IPS-11a (cell line): Measurements from ENCODE around the gene TTC4.

ENCODE experiments used
- H3K4me3 ChIP-seq: one replicate; pipeline ENCODE4 v1.5.1; 2013; ENCODE audit warnings: low read depth, low read length, control low read depth

The TTC4 gene, protein sequence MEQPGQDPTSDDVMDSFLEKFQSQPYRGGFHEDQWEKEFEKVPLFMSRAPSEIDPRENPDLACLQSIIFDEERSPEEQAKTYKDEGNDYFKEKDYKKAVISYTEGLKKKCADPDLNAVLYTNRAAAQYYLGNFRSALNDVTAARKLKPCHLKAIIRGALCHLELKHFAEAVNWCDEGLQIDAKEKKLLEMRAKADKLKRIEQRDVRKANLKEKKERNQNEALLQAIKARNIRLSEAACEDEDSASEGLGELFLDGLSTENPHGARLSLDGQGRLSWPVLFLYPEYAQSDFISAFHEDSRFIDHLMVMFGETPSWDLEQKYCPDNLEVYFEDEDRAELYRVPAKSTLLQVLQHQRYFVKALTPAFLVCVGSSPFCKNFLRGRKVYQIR

DNA sequence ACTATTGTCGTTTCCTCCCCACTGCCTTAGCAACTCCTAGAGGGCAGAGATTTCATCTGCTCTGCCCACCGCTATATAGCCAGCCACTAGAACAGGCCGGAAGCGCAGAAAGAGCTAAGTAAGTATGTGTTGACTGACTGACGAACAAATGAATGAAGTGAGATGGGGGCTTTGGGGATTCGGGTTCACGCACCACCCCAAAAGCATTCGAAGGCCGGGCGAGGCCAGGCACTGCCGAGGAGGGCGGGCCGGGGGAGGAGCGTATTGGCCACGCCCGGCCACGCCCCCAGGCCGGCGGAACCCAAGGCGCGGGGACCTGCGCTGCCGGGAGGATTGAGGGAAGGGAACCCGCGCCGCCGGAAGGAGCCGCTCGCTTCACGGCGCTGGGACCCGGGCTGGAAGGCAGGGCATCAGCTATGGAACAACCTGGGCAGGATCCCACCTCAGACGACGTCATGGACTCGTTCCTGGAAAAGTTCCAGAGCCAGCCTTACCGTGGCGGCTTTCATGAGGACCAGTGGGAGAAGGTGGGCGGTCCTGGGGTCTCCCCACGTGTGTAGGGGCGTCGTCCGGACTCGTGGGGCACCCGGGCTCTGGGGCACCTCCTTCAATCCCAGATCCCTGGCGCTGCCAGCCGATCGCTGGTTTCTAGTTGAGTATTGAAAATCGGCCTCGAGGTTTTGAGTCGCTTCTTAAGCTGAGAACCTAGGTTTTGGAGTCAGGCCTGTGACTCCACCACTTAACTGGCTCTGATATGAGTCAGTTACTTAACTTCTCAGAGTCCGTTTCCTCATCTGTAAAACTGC is at the start of gene TTC4:
TSS of gene TTC4 (plus strand) at position 369 of the 806 bp plus-strand sequence. CDS start at position 417, 48 bp downstream.
- H3K4me3 ChIP-seq = peak within 1 kb of the TSS; percentile 89

DNA sequence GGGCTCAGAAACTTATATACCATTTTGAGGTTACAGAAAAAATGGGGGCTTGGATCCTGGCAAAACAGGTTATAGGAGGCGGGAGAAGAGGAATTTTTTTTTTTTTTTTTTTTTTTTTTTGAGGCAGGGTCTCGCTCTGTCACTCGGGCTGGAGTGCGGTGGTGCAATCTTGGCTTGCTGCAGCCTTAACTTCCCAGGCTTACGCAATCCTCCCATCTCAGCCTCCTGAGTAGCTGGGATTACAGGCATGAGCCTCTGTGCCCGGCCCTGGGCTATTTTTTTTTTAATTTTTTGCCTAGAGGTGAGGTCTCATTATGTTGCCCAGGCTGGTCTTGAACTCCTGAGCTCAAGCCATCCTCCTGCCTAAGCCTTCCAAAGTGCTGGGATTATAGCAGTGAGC is 49.3 kb upstream of the TTC4 start:
- no peak overlapping the region for H3K4me3 ChIP-seq

DNA sequence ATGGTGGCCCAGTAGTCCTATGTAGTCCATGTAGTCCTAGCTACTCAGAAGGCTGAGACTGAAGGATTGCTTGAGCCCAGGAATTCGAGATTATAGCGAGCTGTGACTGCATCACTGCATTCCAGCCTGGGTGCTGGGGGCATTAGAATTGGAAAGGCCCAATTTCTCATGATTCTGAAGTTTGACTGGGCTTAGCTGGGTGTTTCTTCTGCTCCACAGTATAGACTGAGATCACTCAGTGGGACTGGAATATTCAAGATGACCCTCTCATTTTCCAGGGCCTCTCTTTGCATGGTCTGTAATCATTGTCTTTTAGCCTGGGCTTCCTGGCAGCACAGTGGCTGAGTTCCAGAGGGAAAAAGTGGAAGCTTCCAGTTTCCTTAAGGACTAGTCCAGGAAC is 47.9 kb upstream of the TTC4 start:
- no peak overlapping the region for H3K4me3 ChIP-seq

DNA sequence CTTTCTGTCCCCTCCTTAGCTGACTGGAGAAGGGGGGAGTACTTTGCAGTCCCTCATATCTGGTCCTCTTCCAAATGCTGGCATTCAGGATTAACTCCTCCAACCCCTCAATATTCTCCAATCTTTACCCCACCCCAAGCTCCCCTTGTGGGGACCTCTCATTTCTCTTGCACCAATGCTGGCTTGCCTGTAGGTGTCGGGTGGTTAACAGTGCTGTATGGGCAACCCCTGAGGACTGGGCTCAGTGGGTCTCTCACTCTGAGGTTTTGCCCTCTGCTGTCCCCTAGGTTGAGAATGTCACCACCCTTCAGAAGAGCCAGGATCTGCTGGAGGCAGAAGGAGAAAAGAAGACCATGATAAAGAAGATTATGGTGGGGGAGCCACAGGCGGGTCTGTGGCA is 47.1 kb upstream of the TTC4 start:
- no peak overlapping the region for H3K4me3 ChIP-seq

DNA sequence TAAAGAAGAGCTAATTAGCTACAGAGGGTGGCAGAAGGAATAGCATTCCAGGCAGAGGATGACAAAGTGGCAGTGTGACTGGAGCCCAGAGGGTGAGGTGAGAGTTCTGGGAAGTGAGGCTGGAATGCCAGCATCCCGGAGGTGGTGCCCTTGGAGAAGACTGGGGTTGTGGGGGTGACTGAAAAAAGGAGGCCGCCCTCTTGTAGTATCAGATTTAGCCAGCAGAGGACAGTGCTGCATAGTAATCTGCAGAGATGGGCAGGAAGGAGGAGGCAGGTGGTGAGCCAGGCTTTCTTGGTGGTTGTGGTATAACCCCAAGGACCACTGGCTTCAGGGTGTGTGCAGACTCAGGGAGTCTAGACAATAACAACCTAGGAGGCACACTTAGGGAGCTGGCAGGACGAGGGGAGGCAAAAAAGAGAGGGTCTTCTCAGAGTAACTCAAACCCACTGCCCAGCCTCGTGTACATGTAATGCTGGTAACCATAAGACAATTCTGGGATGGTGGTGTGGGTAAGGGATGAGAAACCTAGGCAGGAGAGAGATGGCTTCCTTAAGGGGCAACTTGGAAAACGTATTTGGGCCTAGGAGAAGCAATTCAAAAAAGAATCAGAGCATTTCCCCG is 43.6 kb upstream of the TTC4 start:
- no peak overlapping the region for H3K4me3 ChIP-seq

DNA sequence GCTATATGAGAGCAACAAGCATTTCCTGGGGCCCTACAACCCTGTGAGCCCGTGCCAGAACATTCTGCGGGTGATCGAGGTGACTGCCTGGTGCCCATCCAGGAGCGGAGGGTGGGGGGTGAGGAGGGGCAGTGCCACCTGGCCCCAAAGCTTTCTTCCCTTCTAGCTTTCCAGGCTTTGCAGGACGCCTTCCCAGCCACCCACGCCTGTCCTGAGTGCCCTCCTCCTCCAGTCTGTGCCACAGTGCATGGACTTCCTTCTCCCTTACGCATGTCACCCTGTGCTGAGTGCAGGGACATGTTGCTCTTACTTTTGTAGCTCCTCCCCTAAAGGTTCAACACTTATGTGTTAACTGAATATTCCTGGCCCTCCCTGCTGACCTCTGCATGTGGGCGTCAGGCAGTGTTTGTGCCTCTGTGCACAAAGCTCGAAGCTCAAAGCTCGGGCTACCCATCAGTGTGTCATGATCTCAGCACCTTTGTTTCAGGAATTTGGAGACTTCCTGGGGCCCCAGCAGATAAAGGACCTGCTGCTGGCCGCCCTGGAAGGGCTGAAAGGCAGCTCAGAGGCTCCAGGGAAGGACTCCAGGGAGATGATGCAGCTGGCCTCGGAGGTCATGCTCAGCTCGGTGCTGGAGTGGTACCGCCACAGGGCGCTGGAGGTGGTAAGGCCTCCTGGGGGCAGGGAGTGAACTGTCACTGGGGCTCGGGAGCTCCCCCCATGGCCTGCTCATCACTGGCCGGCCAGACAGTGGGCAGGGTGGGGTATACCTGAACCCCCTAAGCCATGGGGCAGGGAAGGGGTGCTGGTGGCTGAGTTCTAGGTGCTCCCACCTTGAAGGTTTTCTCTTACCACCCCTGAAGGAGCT is 36.7 kb upstream of the TTC4 start:
- no peak overlapping the region for H3K4me3 ChIP-seq

DNA sequence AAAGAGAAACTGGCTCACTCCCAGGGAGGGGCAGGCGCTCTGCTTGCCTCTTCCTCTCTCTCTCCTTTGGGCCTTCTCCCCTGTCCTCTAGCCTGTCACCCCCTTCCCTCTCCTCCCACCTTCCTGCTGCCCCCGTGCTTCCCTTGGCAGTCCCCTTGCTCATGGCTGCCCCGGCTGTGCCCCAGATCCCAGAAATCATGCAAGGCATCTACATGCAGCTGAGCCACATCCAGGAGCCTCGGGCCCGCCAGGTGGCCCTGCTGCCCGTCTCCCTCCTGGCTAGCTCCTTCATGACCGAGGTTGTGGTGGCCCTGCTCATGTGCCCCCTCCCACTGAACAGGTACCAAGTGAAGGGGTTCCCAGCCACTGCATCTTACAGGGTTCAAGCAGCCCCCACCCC is 36.0 kb upstream of the TTC4 start:
- H3K4me3 ChIP-seq = no peak overlapping the region

DNA sequence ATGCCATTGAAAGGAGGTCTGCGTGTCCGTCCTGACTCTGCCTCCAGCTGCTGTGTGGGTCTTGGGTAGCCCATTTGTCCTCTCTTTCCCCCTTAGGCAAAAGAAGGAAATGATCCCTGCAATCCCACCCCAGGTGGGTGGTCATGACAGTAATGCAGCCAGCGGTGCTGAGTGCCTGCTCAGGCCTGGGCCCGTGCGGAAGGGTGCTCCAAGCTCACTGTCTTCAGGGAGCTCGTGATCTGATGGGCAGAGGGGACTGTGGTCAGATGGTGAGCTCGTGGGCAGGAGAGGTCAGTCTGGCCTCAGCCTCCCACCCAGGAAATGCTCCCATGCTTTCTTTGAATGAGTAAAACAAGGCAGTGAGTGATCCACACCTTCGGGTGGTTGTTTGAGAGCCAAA is 35.3 kb upstream of the TTC4 start:
- no peak overlapping the region for H3K4me3 ChIP-seq

DNA sequence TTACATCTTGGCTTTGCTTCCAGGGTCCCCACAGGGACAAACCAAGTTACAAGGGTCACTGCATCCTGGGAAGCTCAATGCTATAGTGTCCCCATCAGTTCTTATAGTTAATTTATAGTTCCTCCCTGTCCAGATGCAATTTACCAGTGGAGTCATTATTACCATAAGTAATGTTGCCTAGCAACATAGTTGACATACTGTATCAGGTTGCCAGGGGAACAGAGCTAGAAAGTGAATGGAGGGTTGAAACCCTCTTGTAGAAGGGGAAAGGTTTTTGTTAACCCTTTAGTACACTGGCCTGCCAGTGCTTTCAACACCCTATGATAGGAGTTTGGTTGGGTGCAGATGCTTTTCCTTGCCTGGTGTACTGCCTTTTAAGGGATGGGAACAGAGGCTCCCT is 34.3 kb upstream of the TTC4 start:
- H3K4me3 ChIP-seq = no peak overlapping the region

DNA sequence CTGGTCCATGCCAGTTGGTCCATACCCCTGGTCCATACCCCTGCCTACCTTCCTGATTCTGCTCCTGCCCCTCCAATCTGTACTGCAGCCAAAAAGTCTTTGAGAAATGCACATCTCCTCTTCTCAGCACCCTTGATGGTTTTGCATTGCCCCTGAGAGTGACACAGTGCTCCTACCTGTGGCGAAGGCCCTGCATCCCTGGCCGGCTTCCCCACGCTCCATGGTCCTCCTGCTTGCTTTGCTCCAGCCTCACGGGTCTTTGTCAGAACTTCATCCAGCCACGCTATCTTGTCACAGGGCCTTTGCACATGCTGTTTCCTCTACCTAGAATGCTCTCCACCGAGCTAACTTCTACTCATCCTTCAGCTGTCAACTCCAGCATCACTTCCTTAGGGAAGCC is 32.2 kb upstream of the TTC4 start:
- H3K4me3 ChIP-seq = no peak overlapping the region

DNA sequence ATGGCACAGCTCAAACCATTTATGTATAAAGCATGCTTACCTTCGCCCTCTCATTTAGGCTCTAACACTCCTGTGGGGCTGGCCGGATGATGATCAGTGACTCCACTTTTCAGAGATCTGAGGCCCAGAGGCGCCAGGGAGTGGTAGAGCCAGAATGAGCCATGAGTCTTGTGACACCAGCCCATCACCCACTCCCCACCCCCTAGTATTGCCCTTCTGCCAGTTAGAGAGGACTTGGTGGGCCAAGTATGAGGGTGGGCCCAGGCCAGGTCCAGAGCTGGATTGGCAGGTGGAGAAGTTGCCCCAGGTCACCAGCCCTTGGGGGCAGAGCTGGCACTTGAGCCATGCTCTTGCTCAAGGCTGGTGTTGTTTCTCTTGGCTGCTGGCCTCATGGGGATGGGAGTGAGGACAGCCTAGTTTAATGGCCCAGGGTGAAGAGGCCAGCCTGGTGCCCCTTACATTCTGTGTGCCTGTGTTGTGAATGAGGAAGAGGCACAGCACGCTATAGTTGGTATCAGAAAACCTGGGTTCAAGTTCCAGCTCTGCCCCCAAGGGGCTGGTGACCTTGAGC is 30.2 kb upstream of the TTC4 start:
- H3K4me3 ChIP-seq = no peak overlapping the region

DNA sequence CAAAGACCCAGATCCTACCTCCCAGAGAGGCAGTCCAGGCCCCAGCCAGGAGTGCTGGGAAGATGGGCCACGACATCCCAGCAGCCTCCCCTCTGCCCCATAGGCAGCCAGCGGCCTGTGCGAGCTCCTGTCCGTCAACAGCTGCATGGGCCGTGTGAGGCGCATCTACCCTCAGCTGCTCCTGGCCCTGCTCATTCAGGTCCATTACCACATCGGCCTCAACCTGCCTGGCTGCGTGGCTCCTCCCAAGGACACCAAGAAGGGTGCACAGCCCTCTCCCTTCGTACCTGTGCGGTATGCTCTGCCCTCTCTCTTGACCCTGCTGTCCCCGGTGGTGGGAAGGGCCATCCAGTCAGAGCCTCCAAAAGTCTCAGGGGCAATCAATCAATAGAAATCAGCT is 29.5 kb upstream of the TTC4 start:
- no peak overlapping the region for H3K4me3 ChIP-seq

DNA sequence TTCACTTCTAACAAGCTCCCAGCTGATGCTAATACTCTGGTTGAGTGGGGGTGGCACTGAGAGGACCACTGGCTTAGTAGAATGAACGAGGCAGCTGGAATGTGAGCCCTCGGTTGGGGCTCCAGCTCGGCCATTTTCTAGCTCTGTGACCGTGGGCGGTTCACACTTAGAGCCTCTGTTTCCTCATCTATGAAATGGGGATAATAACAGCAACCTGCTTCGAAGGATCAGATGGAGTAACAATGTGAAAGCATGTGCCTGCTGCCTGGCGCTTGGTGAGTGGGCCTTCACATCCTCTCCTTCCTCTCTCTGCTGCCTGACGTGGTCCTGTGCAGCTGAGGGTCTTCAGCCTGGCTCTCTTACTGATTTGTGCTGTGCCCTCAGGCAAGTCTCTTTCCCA is 20.9 kb upstream of the TTC4 start:
- no peak overlapping the region for H3K4me3 ChIP-seq

DNA sequence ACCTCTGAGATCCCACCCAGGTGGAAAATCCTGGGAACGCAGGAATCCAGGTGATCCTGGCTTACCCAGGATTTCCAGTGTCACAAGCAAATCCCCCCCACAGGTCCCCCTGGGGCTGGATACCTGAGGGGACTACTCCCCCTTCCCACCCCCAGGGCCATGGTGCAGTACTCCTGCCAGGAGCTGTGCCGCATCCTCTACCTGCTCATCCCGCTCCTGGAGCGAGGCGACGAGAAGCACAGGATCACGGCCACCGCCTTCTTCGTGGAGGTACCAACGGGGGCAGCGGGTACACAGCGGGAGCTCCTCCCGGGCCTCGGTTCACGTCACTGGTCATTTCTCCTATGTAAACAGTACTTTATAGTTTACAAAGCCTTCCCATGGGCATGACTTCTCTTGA is 20.4 kb upstream of the TTC4 start:
- no peak overlapping the region for H3K4me3 ChIP-seq

DNA sequence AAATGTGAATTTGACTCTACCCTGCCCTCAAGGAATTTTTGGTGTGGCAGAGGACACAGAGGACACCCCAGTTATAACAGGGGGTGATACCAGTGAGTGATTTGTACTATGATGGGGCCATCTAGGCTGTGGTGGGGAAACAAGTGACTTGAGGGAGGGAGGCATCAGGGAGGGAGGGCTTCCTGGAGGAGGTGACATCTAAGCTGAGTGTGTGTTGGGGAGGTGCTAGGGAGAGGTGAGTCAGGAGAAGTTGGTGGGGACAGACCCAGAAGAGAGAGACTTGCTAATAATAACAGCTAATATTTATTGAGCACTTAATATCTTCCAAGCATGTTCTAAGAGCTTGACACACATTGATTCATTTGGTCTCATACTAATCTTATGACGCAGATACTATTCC is 19.9 kb upstream of the TTC4 start:
- no peak overlapping the region for H3K4me3 ChIP-seq

DNA sequence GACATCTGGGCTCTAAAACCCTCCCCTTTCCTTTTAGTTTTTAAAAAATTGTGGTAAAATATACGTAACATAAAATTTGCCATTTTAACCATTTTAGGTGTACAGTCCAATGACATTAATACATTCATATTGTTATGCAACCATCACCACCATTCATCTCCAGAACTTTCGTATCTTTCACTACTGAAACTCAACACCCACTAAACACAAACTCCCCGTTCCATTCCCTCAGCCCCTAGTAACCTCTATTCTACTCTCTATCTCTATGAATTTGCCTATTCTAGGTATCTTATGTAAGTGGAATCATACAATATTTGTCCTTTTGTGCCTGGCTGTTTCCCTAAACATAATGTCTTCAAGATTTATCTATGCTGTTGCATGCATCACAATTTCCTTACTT is 19.4 kb upstream of the TTC4 start:
- no peak overlapping the region for H3K4me3 ChIP-seq

DNA sequence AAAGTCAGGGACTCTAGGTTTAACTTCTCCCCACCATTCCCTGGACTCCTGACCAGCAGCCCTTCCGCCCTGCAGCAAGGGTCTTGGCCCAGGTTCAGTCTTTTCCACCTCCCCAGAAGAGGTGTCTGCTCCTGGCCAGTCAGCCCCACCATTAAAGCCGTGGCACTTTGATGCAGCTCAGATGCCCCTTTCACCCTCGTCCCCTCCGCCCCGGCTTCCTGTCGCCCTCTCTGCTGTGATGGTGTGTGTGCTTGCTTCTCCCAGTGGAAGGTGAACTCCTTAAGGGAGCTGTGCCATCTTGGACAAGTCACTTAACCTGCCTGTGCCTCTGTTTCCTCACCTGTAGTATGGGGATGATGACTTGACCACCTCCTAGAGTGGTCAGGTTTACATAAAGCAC is 17.8 kb upstream of the TTC4 start:
- no peak overlapping the region for H3K4me3 ChIP-seq

DNA sequence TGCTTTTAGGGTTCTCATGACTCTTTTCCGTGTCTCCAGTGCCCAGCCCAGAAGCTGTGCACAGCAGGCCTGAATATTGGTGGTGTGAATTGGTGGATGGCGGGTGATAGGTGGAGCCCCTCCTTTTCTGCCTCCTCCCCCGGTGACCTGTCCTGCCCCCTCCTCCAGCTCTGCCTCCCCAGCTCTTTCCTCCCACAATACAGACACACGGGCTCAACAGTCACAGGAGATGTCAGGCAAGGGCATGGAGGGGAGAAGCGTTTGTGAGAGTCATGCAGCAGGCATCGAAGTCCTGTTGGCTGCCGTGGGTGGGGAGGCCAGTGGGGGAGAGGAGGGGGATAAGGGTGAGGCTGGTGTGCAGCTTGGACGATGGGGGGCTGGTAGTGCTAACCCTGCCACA is 17.3 kb upstream of the TTC4 start:
- no peak overlapping the region for H3K4me3 ChIP-seq

DNA sequence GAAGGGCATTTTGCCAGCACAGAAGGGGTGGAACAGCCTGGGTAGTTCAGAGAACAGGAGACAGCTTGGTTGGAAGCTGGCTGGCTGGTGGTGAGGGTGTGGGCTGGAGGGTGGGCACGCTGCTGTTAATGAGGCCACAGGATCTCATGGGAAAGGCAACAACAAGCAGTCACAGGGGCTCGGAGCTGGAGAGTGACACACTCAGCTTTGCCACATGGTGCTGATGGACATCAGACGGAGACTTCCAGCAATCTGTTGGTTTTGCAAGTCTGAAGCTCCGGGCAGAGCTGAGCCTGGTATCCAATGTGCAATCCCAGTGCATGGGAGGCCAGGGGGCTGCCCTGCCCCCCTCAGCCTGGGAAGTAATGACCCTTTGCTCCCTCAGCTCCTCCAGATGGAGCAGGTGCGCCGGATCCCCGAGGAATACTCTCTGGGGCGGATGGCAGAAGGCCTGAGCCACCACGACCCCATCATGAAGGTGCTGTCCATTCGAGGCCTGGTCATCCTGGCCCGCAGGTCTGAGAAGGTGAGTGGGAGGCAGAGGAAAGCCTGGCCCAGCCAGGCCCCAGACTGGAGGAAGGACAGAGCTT is 15.6 kb upstream of the TTC4 start:
- H3K4me3 ChIP-seq = no peak overlapping the region

DNA sequence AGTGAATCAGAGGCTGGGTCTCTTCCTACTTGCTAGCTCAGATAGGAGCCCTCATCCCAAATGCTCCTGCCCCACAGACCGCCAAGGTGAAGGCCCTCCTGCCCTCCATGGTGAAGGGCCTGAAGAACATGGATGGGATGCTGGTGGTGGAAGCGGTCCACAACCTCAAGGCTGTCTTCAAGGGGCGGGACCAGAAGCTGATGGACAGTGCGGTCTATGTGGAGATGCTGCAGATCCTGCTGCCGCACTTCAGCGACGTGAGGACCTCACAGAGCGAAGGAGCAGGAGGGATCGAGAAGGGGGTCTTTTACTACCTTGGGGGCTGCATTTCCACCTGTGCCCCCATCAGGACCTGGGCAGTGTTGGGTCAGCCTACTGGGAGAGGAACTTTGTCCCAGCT is 14.6 kb upstream of the TTC4 start:
- H3K4me3 ChIP-seq = no peak overlapping the region
